ENCODE data around the gene SYT13. TPM values are rescaled to one million over a fixed set of nuclear protein-coding genes. Genes with fewer than 3 reads are reported as not detected.

The SYT13 gene
- total and polyA plus RNA-seq, 8 donors = 1.3 to 33.3 (median 2.2) TPM; not detected in 1

DNA sequence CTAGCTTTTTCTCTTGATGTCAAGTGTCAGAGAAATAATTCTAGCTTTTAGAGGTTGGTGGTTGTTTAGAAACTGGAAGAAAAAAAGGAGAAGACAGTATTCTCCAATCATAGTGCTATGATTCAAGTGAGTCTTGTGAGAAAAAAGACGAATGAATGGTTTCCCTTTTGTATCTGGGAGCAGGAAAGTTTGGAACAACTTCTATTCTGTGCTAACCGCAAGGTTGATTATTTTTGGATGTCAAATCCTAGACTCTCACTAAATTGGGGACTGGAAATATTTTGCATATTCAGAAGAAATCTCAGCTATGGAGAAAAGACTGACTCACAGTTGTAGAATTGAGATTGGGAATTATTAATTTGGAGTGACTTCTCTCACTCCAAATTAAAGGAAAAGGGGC lies 69.2 kb downstream of the SYT13 start:
- Histone ChIP-seq H3K4me1 (peaks cover 0 to 2% (median 0%) of the 10 kb centered on the region in 4 donors), H3K27me3 (no peaks in the 10 kb centered on the region), H3K9me3 (no peaks in the 10 kb centered on the region), H3K36me3 (peaks cover 12 to 57% (median 48%) of the 10 kb centered on the region in 4 donors), H3K4me3 (no peak overlapping the region), H3K27ac (no peak overlapping the region)
- intact Hi-C loops (cut with DNase I; ENCODE audit: low total_unique reads) = no loop called here
- no peak for TF ChIP-seq EP300 (IDR thresholded peaks at IDR 0.05)
- TF ChIP-seq POLR2A (IDR thresholded peaks at IDR 0.05) = no peak
- TF ChIP-seq, protein P1, sequence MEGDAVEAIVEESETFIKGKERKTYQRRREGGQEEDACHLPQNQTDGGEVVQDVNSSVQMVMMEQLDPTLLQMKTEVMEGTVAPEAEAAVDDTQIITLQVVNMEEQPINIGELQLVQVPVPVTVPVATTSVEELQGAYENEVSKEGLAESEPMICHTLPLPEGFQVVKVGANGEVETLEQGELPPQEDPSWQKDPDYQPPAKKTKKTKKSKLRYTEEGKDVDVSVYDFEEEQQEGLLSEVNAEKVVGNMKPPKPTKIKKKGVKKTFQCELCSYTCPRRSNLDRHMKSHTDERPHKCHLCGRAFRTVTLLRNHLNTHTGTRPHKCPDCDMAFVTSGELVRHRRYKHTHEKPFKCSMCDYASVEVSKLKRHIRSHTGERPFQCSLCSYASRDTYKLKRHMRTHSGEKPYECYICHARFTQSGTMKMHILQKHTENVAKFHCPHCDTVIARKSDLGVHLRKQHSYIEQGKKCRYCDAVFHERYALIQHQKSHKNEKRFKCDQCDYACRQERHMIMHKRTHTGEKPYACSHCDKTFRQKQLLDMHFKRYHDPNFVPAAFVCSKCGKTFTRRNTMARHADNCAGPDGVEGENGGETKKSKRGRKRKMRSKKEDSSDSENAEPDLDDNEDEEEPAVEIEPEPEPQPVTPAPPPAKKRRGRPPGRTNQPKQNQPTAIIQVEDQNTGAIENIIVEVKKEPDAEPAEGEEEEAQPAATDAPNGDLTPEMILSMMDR (IDR thresholded peaks at IDR 0.05) = no peak
- TF ChIP-seq POLR2AphosphoS5 (IDR thresholded peaks at IDR 0.05) = no peak
- DNase-seq = no peak
- 66 to 81% (median 79%) methylated on average over 2 of the region's 2 CpGs for WGBS, 5 donors

DNA sequence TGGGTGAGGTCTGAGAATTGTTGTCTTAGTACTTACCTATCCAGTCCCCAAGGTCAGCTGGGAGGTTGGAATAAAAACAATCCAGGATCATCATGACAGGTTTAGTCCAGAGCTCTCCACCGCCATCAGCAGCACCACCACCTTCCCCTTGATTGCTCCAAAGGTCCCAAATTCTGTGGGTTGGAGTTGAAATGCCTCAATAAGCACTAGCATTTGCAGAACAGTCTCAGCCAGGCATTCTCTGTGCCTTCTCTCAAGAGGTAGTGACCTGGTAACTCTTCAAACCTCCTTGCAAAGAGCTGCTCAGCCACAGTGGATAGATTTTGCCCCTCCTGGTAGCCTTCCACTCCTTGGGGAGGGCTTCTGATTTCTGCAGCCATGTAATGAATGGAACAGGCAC lies 70.1 kb downstream of the SYT13 start:
- Histone ChIP-seq H3K27me3 (no peaks in the 10 kb centered on the region), H3K4me3 (no peak overlapping the region)
- intact Hi-C loops (cut with DNase I; ENCODE audit: low total_unique reads) = no loop called here

DNA sequence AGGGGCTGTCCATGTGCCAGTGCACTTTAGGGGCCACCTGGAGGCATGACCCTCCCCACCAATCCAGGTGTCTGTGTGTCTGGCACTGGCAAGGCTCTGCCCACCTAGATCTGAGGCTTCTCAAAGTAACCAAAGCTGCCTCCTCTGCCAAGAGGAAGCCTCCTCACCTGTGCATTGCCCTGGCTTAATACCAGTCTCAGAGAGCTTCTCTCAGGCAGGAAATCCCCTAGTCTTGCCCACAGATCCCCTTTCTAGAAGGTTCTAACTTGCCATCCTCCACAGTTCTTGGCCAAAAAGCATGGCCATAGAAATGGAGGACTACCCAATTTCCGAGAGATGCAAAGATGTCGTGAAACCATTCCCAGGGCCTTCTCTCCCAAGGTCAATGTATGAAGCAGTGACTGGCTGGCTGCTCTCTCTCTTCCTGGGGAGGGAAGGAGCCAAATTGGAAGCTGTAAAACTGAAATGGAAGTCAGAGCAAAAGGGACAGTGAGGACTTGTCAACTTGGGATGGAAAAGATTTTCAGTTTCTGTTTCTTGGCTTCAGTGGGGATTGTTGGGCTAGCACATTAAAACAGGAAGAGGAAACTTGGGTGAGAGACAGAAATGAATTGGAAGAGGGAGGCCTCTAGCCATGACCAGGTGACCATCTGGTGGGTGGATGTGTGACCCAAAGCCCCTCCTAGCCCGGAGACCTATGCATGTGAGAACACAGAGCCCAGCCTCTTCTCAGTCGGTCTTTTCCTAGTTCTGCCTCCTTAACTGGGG lies 70.9 kb downstream of the SYT13 start:
- H3K9me3 ChIP-seq = no peaks in the 10 kb centered on the region
- 77 to 92% (median 85%) methylated on average over 4 of the region's 4 CpGs for WGBS, 5 donors
- H3K27ac ChIP-seq = no peak overlapping the region
- DNase-seq = no peak
- no peak overlapping the region for H3K4me3 ChIP-seq
- TF ChIP-seq EP300 (IDR thresholded peaks at IDR 0.05) (no peak), POLR2A (IDR thresholded peaks at IDR 0.05) (no peak), POLR2AphosphoS5 (IDR thresholded peaks at IDR 0.05) (no peak)
- TF ChIP-seq, protein P1 (IDR thresholded peaks at IDR 0.05) = no peak
- intact Hi-C loops (cut with DNase I; ENCODE audit: low total_unique reads) = no loop called here
- H3K36me3 ChIP-seq = peaks cover 12 to 41% (median 35%) of the 10 kb centered on the region in 4 donors
- no peaks in the 10 kb centered on the region for H3K27me3 ChIP-seq
- peaks cover 2 to 18% (median 12%) of the 10 kb centered on the region in 4 donors for H3K4me1 ChIP-seq

More for the DNA sequence above, 70.1 kb downstream of the SYT13 start:
- H3K4me1 ChIP-seq = peaks cover 0 to 11% (median 5%) of the 10 kb centered on the region in 4 donors
- WGBS, 5 donors = 87 to 100% (median 96%) methylated on average over 1 of the region's 1 CpG
- no peak for DNase-seq
- H3K27ac ChIP-seq = no peak overlapping the region
- no peaks in the 10 kb centered on the region for H3K9me3 ChIP-seq
- TF ChIP-seq, protein P1 (IDR thresholded peaks at IDR 0.05) = no peak
- no peak for TF ChIP-seq EP300 (IDR thresholded peaks at IDR 0.05)
- no peak for TF ChIP-seq POLR2AphosphoS5 (IDR thresholded peaks at IDR 0.05)
- TF ChIP-seq POLR2A (IDR thresholded peaks at IDR 0.05) = no peak
- peaks cover 12 to 49% (median 41%) of the 10 kb centered on the region in 4 donors for H3K36me3 ChIP-seq

DNA sequence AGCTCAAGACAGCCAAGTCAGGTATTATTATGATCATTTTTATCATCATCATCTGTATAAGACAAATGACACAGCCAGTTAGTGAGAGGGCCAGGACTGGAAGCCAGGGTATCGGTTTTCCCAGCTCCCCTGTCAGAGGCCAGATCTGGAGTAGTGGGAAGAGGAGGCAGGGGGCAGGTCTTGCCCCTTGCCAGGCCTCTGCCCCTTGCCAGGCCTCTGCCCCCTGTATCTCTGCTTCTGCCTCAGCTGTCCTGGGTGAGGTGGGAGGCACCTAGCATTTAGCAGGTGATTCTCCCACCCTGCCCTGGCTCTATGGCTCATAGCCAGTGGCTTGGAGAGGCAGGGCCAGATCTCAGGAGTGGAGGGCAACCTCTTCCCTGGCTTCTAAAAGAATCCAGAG lies 72.4 kb downstream of the SYT13 start:
- no peak overlapping the region for H3K27ac ChIP-seq
- intact Hi-C loops (cut with DNase I; ENCODE audit: low total_unique reads) = no loop called here
- no peak for DNase-seq
- H3K9me3 ChIP-seq = no peaks in the 10 kb centered on the region
- H3K27me3 ChIP-seq = no peaks in the 10 kb centered on the region
- peaks cover 12 to 31% (median 27%) of the 10 kb centered on the region in 4 donors for H3K36me3 ChIP-seq
- no peak overlapping the region for H3K4me3 ChIP-seq
- 94 to 100% (median 100%) methylated on average over 1 of the region's 1 CpG for WGBS, 5 donors
- no peak for TF ChIP-seq POLR2A (IDR thresholded peaks at IDR 0.05)
- TF ChIP-seq POLR2AphosphoS5 (IDR thresholded peaks at IDR 0.05) = no peak
- TF ChIP-seq EP300 (IDR thresholded peaks at IDR 0.05) = no peak
- TF ChIP-seq, protein P1 (IDR thresholded peaks at IDR 0.05) = no peak
- peaks cover 14 to 34% (median 27%) of the 10 kb centered on the region in 4 donors for H3K4me1 ChIP-seq
